Activated CD4-positive, alpha-beta memory T cell treated with anti-CD3 and anti-CD28 coated beads, Interleukin-2, amount 10 ng/mL, durations not matched to agents 7 days and 5 days (primary cell): ENCODE results near the gene SEC24D. TPM values are rescaled to one million over a fixed set of nuclear protein-coding genes. Genes with fewer than 3 reads are reported as not detected.

Experiments
- CTCF ChIA-PET: fragments of 350-600 bp; sonication (Branson Sonifier 250); formaldehyde crosslinking; loops from one replicate; lab custom pipeline; 2021; ENCODE audit warnings: antibody characterized with exemption, inconsistent platforms; lab: Charles Lee
- POLR2A ChIA-PET: fragments of 350-600 bp; sonication (Branson Sonifier 250); formaldehyde crosslinking; loops from one replicate; lab custom pipeline; 2021; ENCODE audit warnings: antibody characterized with exemption; lab: Charles Lee
- DNase-seq: peaks from one replicate; pipeline ENCODE4 v3.0.0-alpha.2; 2020
- H3K27ac Mint-ChIP-seq: one replicate; pipeline ENCODE4 v1.8.0; 2021; ENCODE audit warnings: mild to moderate bottlenecking, mixed read lengths
- H3K27me3 Mint-ChIP-seq: one replicate; pipeline ENCODE4 v1.8.0; 2021; ENCODE audit warnings: mixed read lengths
- H3K36me3 Mint-ChIP-seq: one replicate; pipeline ENCODE4 v1.8.0; 2021; ENCODE audit warnings: low read depth, mixed read lengths
- H3K4me1 Mint-ChIP-seq: one replicate; pipeline ENCODE4 v1.8.0; 2021; ENCODE audit warnings: mixed read lengths
- H3K4me3 Mint-ChIP-seq: one replicate; pipeline ENCODE4 v1.8.0; 2021; ENCODE audit warnings: mild to moderate bottlenecking, mixed read lengths
- H3K9me3 Mint-ChIP-seq: one replicate; pipeline ENCODE4 v1.8.0; 2021; ENCODE audit warnings: mixed read lengths
- total RNA-seq, 2 experiments: library from RNA; stranded (reverse); gene quantifications; one replicate each; pipeline ENCODE4 v1.2.3, GENCODE V29; 2021

SEC24D gene
- total RNA-seq, 2 experiments from 2014 or later = 59.9 to 62.8 TPM

- Mint-ChIP-seq H3K4me3 (no peak overlapping the region), H3K27me3 (no peaks in the 10 kb centered on the region), H3K27ac (no peak overlapping the region), H3K9me3 (no peaks in the 10 kb centered on the region), H3K4me1 (peaks cover 14% of the 10 kb centered on the region), H3K36me3 (peaks cover 56% of the 10 kb centered on the region)
- CTCF ChIA-PET = no interaction called here
- DNase-seq = no peak
- POLR2A ChIA-PET = no interaction called here
Measured at GRCh38 chr4:118734491-118735205, 101.3 kb downstream of the SEC24D start.

- Mint-ChIP-seq H3K36me3 (peaks cover 53% of the 10 kb centered on the region), H3K4me1 (peaks cover 21% of the 10 kb centered on the region), H3K27me3 (no peaks in the 10 kb centered on the region), H3K4me3 (no peak overlapping the region), H3K9me3 (no peaks in the 10 kb centered on the region), H3K27ac (no peak overlapping the region)
- POLR2A ChIA-PET = interaction anchor here (1.6 kb wide), 1 partner anchor 48 kb away, joined by 6 read pairs; the partner anchor contains the start of gene METTL14
- DNase-seq = no peak
- CTCF ChIA-PET = interaction anchor here (1.2 kb wide), 1 partner anchor 14 kb away, joined by 3 read pairs; no protein-coding TSS in a partner anchor
Measured at GRCh38 chr4:118732591-118733330, 103.2 kb downstream of the SEC24D start.

GRCh38 chr4:118730683-118731082 is 105.2 kb downstream of the SEC24D start:
- H3K4me1 Mint-ChIP-seq = peaks cover 21% of the 10 kb centered on the region
- no peak overlapping the region for H3K4me3 Mint-ChIP-seq
- DNase-seq = no peak
- ChIA-PET CTCF (interaction anchor here (1.0 to 1.6 kb wide), 2 partner anchors 11 to 29 kb away, joined by 3 to 5 read pairs; no protein-coding TSS in a partner anchor), POLR2A (interaction anchor here (1.3 to 1.7 kb wide), 3 partner anchors 15 to 104 kb away, joined by 3 to 6 read pairs (median 6); partner anchors contain the start of gene METTL14)
- H3K9me3 Mint-ChIP-seq = no peaks in the 10 kb centered on the region
- H3K36me3 Mint-ChIP-seq = peaks cover 56% of the 10 kb centered on the region
- no peaks in the 10 kb centered on the region for H3K27me3 Mint-ChIP-seq
- H3K27ac Mint-ChIP-seq = peak overlapping the region; percentile 75

GRCh38 chr4:118729287-118730286 is 106.3 kb downstream of the SEC24D start:
- POLR2A ChIA-PET = interaction anchor here (0.6 to 1.7 kb wide), 5 partner anchors 16 to 184 kb away, joined by 3 to 6 read pairs (median 3); partner anchors contain the start of gene METTL14
- peak overlapping the region; percentile 75 for H3K27ac Mint-ChIP-seq
- CTCF ChIA-PET = interaction anchor here (1.0 to 1.6 kb wide), 2 partner anchors 12 to 30 kb away, joined by 3 to 5 read pairs; no protein-coding TSS in a partner anchor
- H3K4me3 Mint-ChIP-seq = no peak overlapping the region
- DNase-seq = peak; percentile 20
- peaks cover 21% of the 10 kb centered on the region for H3K4me1 Mint-ChIP-seq
- H3K27me3 Mint-ChIP-seq = no peaks in the 10 kb centered on the region
- H3K9me3 Mint-ChIP-seq = no peaks in the 10 kb centered on the region
- H3K36me3 Mint-ChIP-seq = peaks cover 55% of the 10 kb centered on the region

- DNase-seq = no peak
- H3K4me1 Mint-ChIP-seq = peaks cover 19% of the 10 kb centered on the region
- no peak overlapping the region for H3K4me3 Mint-ChIP-seq
- CTCF ChIA-PET = no interaction called here
- no peaks in the 10 kb centered on the region for H3K27me3 Mint-ChIP-seq
- POLR2A ChIA-PET = interaction anchor here (1.1 kb wide), 1 partner anchor 12 kb away, joined by 3 read pairs; no protein-coding TSS in a partner anchor
- no peak overlapping the region for H3K27ac Mint-ChIP-seq
- peaks cover 54% of the 10 kb centered on the region for H3K36me3 Mint-ChIP-seq
- H3K9me3 Mint-ChIP-seq = no peaks in the 10 kb centered on the region
Measured at GRCh38 chr4:118727360-118727759, 108.6 kb downstream of the SEC24D start.

GRCh38 chr4:118723369-118723768 is 112.6 kb downstream of the SEC24D start:
- POLR2A ChIA-PET = interaction anchor here (1.2 kb wide), 1 partner anchor 9 kb away, joined by 3 read pairs; no protein-coding TSS in a partner anchor
- peaks cover 4% of the 10 kb centered on the region for H3K4me1 Mint-ChIP-seq
- no peak overlapping the region for H3K4me3 Mint-ChIP-seq
- CTCF ChIA-PET = no interaction called here
- peaks cover 51% of the 10 kb centered on the region for H3K36me3 Mint-ChIP-seq
- H3K27ac Mint-ChIP-seq = no peak overlapping the region
- H3K9me3 Mint-ChIP-seq = no peaks in the 10 kb centered on the region
- H3K27me3 Mint-ChIP-seq = no peaks in the 10 kb centered on the region
- DNase-seq = no peak

- no peaks in the 10 kb centered on the region for H3K9me3 Mint-ChIP-seq
- ChIA-PET POLR2A (no interaction called here), CTCF (no interaction called here)
- H3K4me3 Mint-ChIP-seq = no peak overlapping the region
- H3K4me1 Mint-ChIP-seq = peaks cover 4% of the 10 kb centered on the region
- no peaks in the 10 kb centered on the region for H3K27me3 Mint-ChIP-seq
- DNase-seq = no peak
- H3K27ac Mint-ChIP-seq = no peak overlapping the region
- peaks cover 42% of the 10 kb centered on the region for H3K36me3 Mint-ChIP-seq
Measured at GRCh38 chr4:118721752-118722151, 114.2 kb downstream of the SEC24D start.

- Mint-ChIP-seq H3K9me3 (no peaks in the 10 kb centered on the region), H3K27ac (no peak overlapping the region), H3K4me1 (no peaks in the 10 kb centered on the region), H3K4me3 (no peak overlapping the region), H3K27me3 (no peaks in the 10 kb centered on the region), H3K36me3 (peaks cover 26% of the 10 kb centered on the region)
- no peak for DNase-seq
- POLR2A ChIA-PET = no interaction called here
- CTCF ChIA-PET = interaction anchor here (0.7 kb wide), 1 partner anchor 19 kb away, joined by 3 read pairs; no protein-coding TSS in a partner anchor
Measured at GRCh38 chr4:118718511-118719170, 117.3 kb downstream of the SEC24D start.

GRCh38 chr4:118716304-118716703 is 119.6 kb downstream of the SEC24D start:
- Mint-ChIP-seq H3K4me3 (no peak overlapping the region), H3K27ac (no peak overlapping the region), H3K9me3 (no peaks in the 10 kb centered on the region), H3K27me3 (no peaks in the 10 kb centered on the region), H3K4me1 (peaks cover 5% of the 10 kb centered on the region), H3K36me3 (peaks cover 31% of the 10 kb centered on the region)
- CTCF ChIA-PET = no interaction called here
- no peak for DNase-seq
- POLR2A ChIA-PET = no interaction called here

- H3K36me3 Mint-ChIP-seq = peaks cover 32% of the 10 kb centered on the region
- no peak for DNase-seq
- ChIA-PET CTCF (no interaction called here), POLR2A (interaction anchor here (0.8 to 0.9 kb wide), 2 partner anchors 8 to 139 kb away, joined by 3 read pairs; no protein-coding TSS in a partner anchor)
- H3K4me3 Mint-ChIP-seq = no peak overlapping the region
- no peak overlapping the region for H3K27ac Mint-ChIP-seq
- H3K9me3 Mint-ChIP-seq = no peaks in the 10 kb centered on the region
- H3K27me3 Mint-ChIP-seq = no peaks in the 10 kb centered on the region
- peaks cover 5% of the 10 kb centered on the region for H3K4me1 Mint-ChIP-seq
Measured at GRCh38 chr4:118714682-118715081, 121.2 kb downstream of the SEC24D start.

- DNase-seq = no peak
- ChIA-PET CTCF (interaction anchor here (1.1 kb wide), 1 partner anchor 10 kb away, joined by 4 read pairs; no protein-coding TSS in a partner anchor), POLR2A (interaction anchor here (1.6 kb wide), 1 partner anchor 27 kb away, joined by 3 read pairs; the partner anchor contains the start of gene METTL14)
- H3K4me1 Mint-ChIP-seq = peaks cover 5% of the 10 kb centered on the region
- H3K4me3 Mint-ChIP-seq = no peak overlapping the region
- no peaks in the 10 kb centered on the region for H3K27me3 Mint-ChIP-seq
- H3K27ac Mint-ChIP-seq = no peak overlapping the region
- H3K9me3 Mint-ChIP-seq = no peaks in the 10 kb centered on the region
- peaks cover 36% of the 10 kb centered on the region for H3K36me3 Mint-ChIP-seq
Measured at GRCh38 chr4:118712872-118713271, 123.1 kb downstream of the SEC24D start.
